Mucosa of rectum (tissue), 2 donors: ENCODE measurements around the gene LCE1D.

Experiments
- H3K27ac ChIP-seq, 2 donors: one replicate each; pipeline ENCODE4 v1.7.0; 2013; ENCODE audit warnings: inconsistent platforms in 2 of 2, low read depth in 2 of 2, low read length in 2 of 2
- H3K27me3 ChIP-seq, 2 donors: one replicate each; pipeline ENCODE4 v1.7.0; 2013; ENCODE audit warnings: low read length in 2 of 2; ENCODE audit not compliant: control insufficient read depth in 2 of 2, insufficient read depth in 2 of 2
- H3K36me3 ChIP-seq, 2 donors: one replicate each; pipeline ENCODE4 v1.7.0; 2013; ENCODE audit warnings: low read length in 2 of 2; ENCODE audit not compliant: control insufficient read depth in 2 of 2, insufficient read depth in 2 of 2
- H3K4me1 ChIP-seq, 2 donors: one replicate each; pipeline ENCODE4 v1.7.0; 2013; ENCODE audit warnings: low read length in 2 of 2, mild to moderate bottlenecking in 1 of 2; ENCODE audit not compliant: control insufficient read depth in 2 of 2, insufficient read depth in 2 of 2
- H3K4me3 ChIP-seq, 2 donors: one replicate each; pipeline ENCODE4 v1.7.0; 2013; ENCODE audit warnings: low read length in 2 of 2
- H3K9ac ChIP-seq, 2 donors: one replicate each; pipeline ENCODE4 v1.7.0; 2013; ENCODE audit warnings: low read length in 2 of 2, low read depth in 1 of 2, mild to moderate bottlenecking in 1 of 2
- H3K9me3 ChIP-seq, 2 donors: one replicate each; pipeline ENCODE4 v1.7.0; 2013; ENCODE audit warnings: low read length in 2 of 2; ENCODE audit not compliant: control insufficient read depth in 2 of 2
- donor health status: healthy.
- donor health status: Normal muscosa, but diverticular disease.

LCE1D gene

GRCh38 chr1:152811050-152811449 lies 14.5 kb downstream of the LCE1D start:
- H3K4me1 ChIP-seq = no peaks in the 10 kb centered on the region
- H3K9me3 ChIP-seq = no peaks in the 10 kb centered on the region
- no peak overlapping the region for H3K9ac ChIP-seq
- H3K36me3 ChIP-seq = no peaks in the 10 kb centered on the region
- no peak overlapping the region for H3K4me3 ChIP-seq
- H3K27ac ChIP-seq = no peak overlapping the region
- H3K27me3 ChIP-seq = no peaks in the 10 kb centered on the region

GRCh38 chr1:152811671-152812070 lies 15.2 kb downstream of the LCE1D start, which contains the start of gene LCE1B:
Gene LCE1B, plus strand, starts transcription at chr1:152811971. Its CDS starts 476 bp downstream, at chr1:152812447.
- H3K9me3 ChIP-seq = no peaks in the 10 kb centered on the region
- no peaks in the 10 kb centered on the region for H3K4me1 ChIP-seq
- no peak within 1 kb of the TSS for H3K9ac ChIP-seq
- H3K4me3 ChIP-seq = no peak within 1 kb of the TSS
- no peaks in the 10 kb centered on the region for H3K27me3 ChIP-seq
- H3K27ac ChIP-seq = no peak within 1 kb of the TSS
- H3K36me3 ChIP-seq = no peaks in the 10 kb centered on the region

- Histone ChIP-seq H3K27ac (no peak overlapping the region), H3K9ac (no peak overlapping the region), H3K9me3 (no peaks in the 10 kb centered on the region), H3K4me3 (no peak overlapping the region), H3K36me3 (no peaks in the 10 kb centered on the region), H3K27me3 (no peaks in the 10 kb centered on the region), H3K4me1 (no peaks in the 10 kb centered on the region)
These were observed 20.8 kb downstream of the LCE1D start for GRCh38 chr1:152817309-152817708.

GRCh38 chr1:152823294-152823693 lies 26.8 kb downstream of the LCE1D start:
- no peaks in the 10 kb centered on the region for H3K4me1 ChIP-seq
- no peak overlapping the region for H3K9ac ChIP-seq
- H3K27me3 ChIP-seq = no peaks in the 10 kb centered on the region
- no peaks in the 10 kb centered on the region for H3K9me3 ChIP-seq
- H3K36me3 ChIP-seq = no peaks in the 10 kb centered on the region
- H3K4me3 ChIP-seq = no peak overlapping the region
- H3K27ac ChIP-seq = no peak overlapping the region

- H3K36me3 ChIP-seq = no peaks in the 10 kb centered on the region
- H3K4me1 ChIP-seq = no peaks in the 10 kb centered on the region
- no peaks in the 10 kb centered on the region for H3K27me3 ChIP-seq
- no peaks in the 10 kb centered on the region for H3K9me3 ChIP-seq
- H3K9ac ChIP-seq = no peak overlapping the region
- no peak overlapping the region for H3K27ac ChIP-seq
- no peak overlapping the region for H3K4me3 ChIP-seq
These were observed 28.4 kb downstream of the LCE1D start for GRCh38 chr1:152824964-152825363.

- Histone ChIP-seq H3K9me3 (no peaks in the 10 kb centered on the region), H3K4me3 (no peak within 1 kb of the TSS), H3K27ac (no peak within 1 kb of the TSS), H3K27me3 (no peaks in the 10 kb centered on the region), H3K4me1 (no peaks in the 10 kb centered on the region), H3K9ac (no peak within 1 kb of the TSS), H3K36me3 (no peaks in the 10 kb centered on the region)
These were observed 30.7 kb downstream of the LCE1D start, which contains the start of gene LCE1A for GRCh38 chr1:152827173-152827572. Gene LCE1A, plus strand, starts transcription at chr1:152827473. Its CDS starts 0 bp downstream, at chr1:152827473.

- Histone ChIP-seq H3K4me1 (no peaks in the 10 kb centered on the region), H3K27me3 (no peaks in the 10 kb centered on the region), H3K9me3 (no peaks in the 10 kb centered on the region), H3K27ac (no peak overlapping the region), H3K4me3 (no peak overlapping the region), H3K9ac (no peak overlapping the region), H3K36me3 (no peaks in the 10 kb centered on the region)
These were observed 40.3 kb downstream of the LCE1D start for GRCh38 chr1:152836870-152837269.

GRCh38 chr1:152842556-152842955 lies 46.0 kb downstream of the LCE1D start, which contains the start of gene LCE6A:
Gene LCE6A, plus strand, starts transcription at chr1:152842856. Its CDS starts 665 bp downstream, at chr1:152843521.
- H3K27me3 ChIP-seq = no peaks in the 10 kb centered on the region
- no peaks in the 10 kb centered on the region for H3K9me3 ChIP-seq
- H3K4me3 ChIP-seq = no peak within 1 kb of the TSS

More at GRCh38 chr1:152842556-152842955, 46.0 kb downstream of the LCE1D start, which contains the start of gene LCE6A:
- Histone ChIP-seq H3K27ac (no peak within 1 kb of the TSS), H3K36me3 (no peaks in the 10 kb centered on the region), H3K4me1 (no peaks in the 10 kb centered on the region), H3K9ac (no peak within 1 kb of the TSS)
